Smooth muscle cell (in vitro differentiated cells): ENCODE results near the gene UBE2H. TPM values are rescaled to one million over a fixed set of nuclear protein-coding genes. Genes with fewer than 3 reads are reported as not detected.

Experiments
- DNase-seq: peaks from one replicate; lab custom pipeline; 2025; ENCODE audit not compliant: unreplicated experiment; lab: John Stamatoyannopoulos, UW
- H2AFZ ChIP-seq: fragments of 200-600 bp; sonication (generic); 2 replicates; pipeline ENCODE4 v1.6.0; 2016; ENCODE audit warnings: antibody characterized with exemption, low read depth, mild to moderate bottlenecking
- H3F3A ChIP-seq: fragments of 200-600 bp; sonication (generic); 2 replicates; pipeline ENCODE4 v1.6.0; 2017; ENCODE audit warnings: antibody characterized with exemption, low read depth
- H3K27ac ChIP-seq: fragments of 200-600 bp; sonication (generic); 2 replicates; pipeline ENCODE4 v1.5.1; 2016; ENCODE audit warnings: low read depth, mild to moderate bottlenecking
- H3K27me3 ChIP-seq: fragments of 200-600 bp; sonication (generic); 2 replicates; pipeline ENCODE4 v1.6.1; 2016; ENCODE audit warnings: low read depth, mild to moderate bottlenecking
- H3K36me3 ChIP-seq: fragments of 200-600 bp; sonication (generic); 2 replicates; pipeline ENCODE4 v1.5.1; 2016; ENCODE audit warnings: low read depth
- H3K4me1 ChIP-seq: fragments of 200-600 bp; sonication (generic); 2 replicates; pipeline ENCODE4 v1.5.1; 2016; ENCODE audit warnings: low read depth
- H3K4me2 ChIP-seq: fragments of 200-600 bp; sonication (generic); 2 replicates; pipeline ENCODE4 v1.6.0; 2016; ENCODE audit warnings: mild to moderate bottlenecking
- H3K4me3 ChIP-seq: fragments of 200-600 bp; sonication (generic); 2 replicates; pipeline ENCODE4 v1.5.1; 2016; ENCODE audit warnings: mild to moderate bottlenecking
- H3K79me2 ChIP-seq: fragments of 200-600 bp; sonication (generic); 2 replicates; pipeline ENCODE4 v1.6.0; 2016; ENCODE audit warnings: low read depth, mild to moderate bottlenecking
- H3K9ac ChIP-seq: fragments of 200-600 bp; sonication (generic); 2 replicates; pipeline ENCODE4 v1.6.0; 2016; ENCODE audit warnings: low read depth
- H3K9me3 ChIP-seq: fragments of 200-600 bp; sonication (generic); replicated peaks from 2 replicates; pipeline ENCODE4 v1.5.1; 2016; ENCODE audit warnings: low read depth
- H4K20me1 ChIP-seq: fragments of 200-600 bp; sonication (generic); 2 replicates; pipeline ENCODE4 v1.6.0; 2016; ENCODE audit warnings: low read depth
- CTCF ChIP-seq: fragments of 200-600 bp; sonication (generic); IDR thresholded peaks from 2 replicates; pipeline ENCODE4 v1.5.1; 2017; ENCODE audit warnings: borderline replicate concordance, mild to moderate bottlenecking, antibody characterized with exemption; ENCODE audit not compliant: insufficient read depth, poor library complexity, severe bottlenecking
- WGBS: methylation state at CpG from one replicate; pipeline ENCODE4 v1.1.7; 2016; ENCODE audit warnings: low lambda C conversion rate; 5-methylcytosine and 5-hydroxymethylcytosine counted together
- polyA plus RNA-seq: library from polyadenylated mRNA; unstranded; fragments of >200 nt; fragmentation: Nextera tagmentation; extraction: Ambion mirVana; gene quantifications from 2 replicates; pipeline ENCODE4 v1.2.1, GENCODE V29; 2016
- total RNA-seq: library from RNA; depleted of rRNA; stranded (reverse); fragments of >200 nt; gene quantifications from 2 replicates; pipeline ENCODE4 v1.2.3, GENCODE V29; 2014

UBE2H gene
- total and polyA plus RNA-seq, 2 experiments from 2014 or later = 66.1 to 94.5 TPM

- peaks cover 53% of the 10 kb centered on the region for H3K79me2 ChIP-seq
- peaks cover 100% of the 10 kb centered on the region for H4K20me1 ChIP-seq
- H3K4me3 ChIP-seq = no peak overlapping the region
- WGBS = 93% methylated on average over 2 of the region's 2 CpGs
- H3K27me3 ChIP-seq = no peaks in the 10 kb centered on the region
- DNase-seq = no peak
- no peak for TF ChIP-seq CTCF
- no peaks in the 10 kb centered on the region for H3K4me1 ChIP-seq
- no peak overlapping the region for H3K27ac ChIP-seq
- H2AFZ ChIP-seq = no peak overlapping the region
- H3K36me3 ChIP-seq = no peaks in the 10 kb centered on the region
- H3K9me3 ChIP-seq = no peaks in the 10 kb centered on the region
- no peak overlapping the region for H3K9ac ChIP-seq
- H3K4me2 ChIP-seq = no peak overlapping the region
- H3F3A ChIP-seq = no peaks in the 10 kb centered on the region
Measured at GRCh38 chr7:129858490-129858889, 94.3 kb downstream of the UBE2H start.

DNA sequence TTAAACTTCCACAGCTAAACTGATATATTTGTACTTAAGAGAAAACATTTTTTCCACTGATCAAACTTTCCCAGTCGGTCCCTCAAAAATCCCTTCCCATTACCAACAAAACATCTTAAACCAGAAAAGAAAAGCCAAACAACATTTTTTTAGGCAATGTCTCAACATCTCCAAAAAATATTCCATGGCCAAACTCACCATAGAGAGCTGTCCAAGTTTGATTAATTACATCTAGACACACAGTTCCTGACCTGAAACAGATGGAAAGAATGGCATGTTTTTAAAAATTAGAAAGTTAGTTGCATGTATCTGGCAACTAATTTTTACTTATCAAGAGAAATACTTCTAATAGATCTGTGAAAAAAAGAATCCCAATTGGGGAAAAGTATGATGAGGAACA is 95.4 kb downstream of the UBE2H start:
- H3F3A ChIP-seq = no peaks in the 10 kb centered on the region
- no peak for TF ChIP-seq CTCF
- H3K79me2 ChIP-seq = peaks cover 43% of the 10 kb centered on the region
- WGBS = 100% methylated on average over 1 of the region's 1 CpG
- no peaks in the 10 kb centered on the region for H3K4me1 ChIP-seq
- no peak overlapping the region for H3K27ac ChIP-seq
- H3K9me3 ChIP-seq = no peaks in the 10 kb centered on the region
- no peak overlapping the region for H3K9ac ChIP-seq
- DNase-seq = no peak
- no peak overlapping the region for H2AFZ ChIP-seq
- no peak overlapping the region for H3K4me3 ChIP-seq
- H3K36me3 ChIP-seq = no peaks in the 10 kb centered on the region
- H3K4me2 ChIP-seq = no peak overlapping the region
- H4K20me1 ChIP-seq = peaks cover 100% of the 10 kb centered on the region
- no peaks in the 10 kb centered on the region for H3K27me3 ChIP-seq

GRCh38 chr7:129855935-129856717 is 96.6 kb downstream of the UBE2H start:
- WGBS = over 99% methylated on average over 5 of the region's 5 CpGs
- Histone ChIP-seq H3K36me3 (no peaks in the 10 kb centered on the region), H3K27ac (no peak overlapping the region), H3K4me2 (no peak overlapping the region), H2AFZ (no peak overlapping the region), H3K79me2 (peaks cover 32% of the 10 kb centered on the region), H3K4me1 (no peaks in the 10 kb centered on the region), H3K9ac (no peak overlapping the region), H3K27me3 (no peaks in the 10 kb centered on the region), H3K9me3 (no peaks in the 10 kb centered on the region), H4K20me1 (peaks cover 100% of the 10 kb centered on the region), H3F3A (no peaks in the 10 kb centered on the region), H3K4me3 (no peak overlapping the region)
- TF ChIP-seq CTCF = no peak
- DNase-seq = no peak

DNA sequence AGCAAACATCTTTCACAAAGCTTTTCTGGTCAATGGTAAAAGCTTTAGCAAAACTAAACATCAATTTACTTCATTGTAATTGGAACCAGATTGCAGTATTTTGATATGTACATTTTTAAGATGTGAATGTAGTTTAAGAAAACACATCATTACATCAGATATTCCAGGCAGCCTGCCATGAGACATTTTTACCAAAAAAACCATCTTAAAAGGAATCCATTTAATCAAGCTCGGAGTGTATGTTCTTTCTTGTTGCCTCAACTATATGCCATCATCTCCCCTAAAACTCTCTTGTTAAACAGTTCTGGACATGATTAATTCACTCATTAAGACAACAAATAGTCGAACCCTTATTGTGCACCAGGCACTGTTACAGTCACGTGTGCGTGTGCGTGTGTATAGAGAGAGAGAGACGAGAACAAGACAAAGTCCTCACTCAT is 97.5 kb downstream of the UBE2H start:
- Histone ChIP-seq H3K36me3 (no peaks in the 10 kb centered on the region), H4K20me1 (peaks cover 100% of the 10 kb centered on the region), H3K4me2 (no peak overlapping the region), H3K79me2 (peaks cover 32% of the 10 kb centered on the region), H3K27me3 (no peaks in the 10 kb centered on the region), H3K9ac (no peak overlapping the region), H3K4me1 (no peaks in the 10 kb centered on the region), H3F3A (no peaks in the 10 kb centered on the region), H3K4me3 (no peak overlapping the region), H3K9me3 (no peaks in the 10 kb centered on the region), H3K27ac (no peak overlapping the region), H2AFZ (no peak overlapping the region)
- no peak for TF ChIP-seq CTCF
- WGBS = 94% methylated on average over 6 of the region's 6 CpGs
- no peak for DNase-seq
